NCI-H524 (cell line): ENCODE results near the gene ABHD11.
"Not testable (repeated sequence)": the region's sequence is repeated elsewhere in the genome, so short reads cannot be mapped to it uniquely, and the experiment has no call there.

Source experiments
- DNase-seq, 2 experiments: peaks; one replicate each; lab custom pipeline; 2025; lab: John Stamatoyannopoulos, UW

Gene ABHD11

GRCh38 chr7:73738612-73739386, at the start of gene ABHD11:
TSS of gene ABHD11 (minus strand) at chr7:73738802. CDS start at chr7:73738770, 32 bp downstream.
- DNase-seq = peak; percentile 89 to 95

- not testable (repeated sequence) for DNase-seq
Measured at GRCh38 chr7:73787786-73788048, 49.1 kb upstream of the ABHD11 start.

- DNase-seq = no peak
Measured at GRCh38 chr7:73786588-73786987, 48.0 kb upstream of the ABHD11 start.

- no peak for DNase-seq
Measured at GRCh38 chr7:73779517-73779916, 40.9 kb upstream of the ABHD11 start.

GRCh38 chr7:73778801-73779389, 40.3 kb upstream of the ABHD11 start:
- no peak for DNase-seq

- peak; percentile 83 to 86 for DNase-seq
Measured at GRCh38 chr7:73774923-73775322, 36.3 kb upstream of the ABHD11 start.

GRCh38 chr7:73773700-73774517, 35.3 kb upstream of the ABHD11 start:
- DNase-seq = peak in 1 of 2 experiments; percentile 25

GRCh38 chr7:73770860-73771670, 32.5 kb upstream of the ABHD11 start:
- peak in 1 of 2 experiments; percentile 26 for DNase-seq

- peak; percentile 68 to 84 for DNase-seq
Measured at GRCh38 chr7:73770002-73770859, 31.6 kb upstream of the ABHD11 start, which contains the start of gene CLDN3. TSS of gene CLDN3 (minus strand) at chr7:73770270. CDS start at chr7:73770049, 221 bp downstream.

GRCh38 chr7:73769481-73770001, 30.9 kb upstream of the ABHD11 start:
- peak in 1 of 2 experiments; percentile 39 for DNase-seq

GRCh38 chr7:73768641-73769480, 30.3 kb upstream of the ABHD11 start:
- DNase-seq = no peak

- DNase-seq = no peak
Measured at GRCh38 chr7:73766556-73767229, 28.1 kb upstream of the ABHD11 start.

GRCh38 chr7:73762659-73762999, 24.0 kb upstream of the ABHD11 start:
- DNase-seq = no peak

GRCh38 chr7:73761854-73762658, 23.5 kb upstream of the ABHD11 start:
- no peak for DNase-seq

- no peak for DNase-seq
Measured at GRCh38 chr7:73758581-73759138, 20.1 kb upstream of the ABHD11 start.

- DNase-seq = no peak
Measured at GRCh38 chr7:73749931-73750776, 11.6 kb upstream of the ABHD11 start.

GRCh38 chr7:73746378-73746777, 7.8 kb upstream of the ABHD11 start:
- no peak for DNase-seq
